ENCODE results near the gene HS3ST4.

GRCh38 chr16:25827709-25828108 is 135.9 kb downstream of the HS3ST4 start:
- TF ChIP-seq CTCF (IDR thresholded peaks at IDR 0.05), result no peak
- no peak for TF ChIP-seq POLR2AphosphoS5 (IDR thresholded peaks at IDR 0.05)
